Activated T-cell treated with anti-CD3 and anti-CD28 coated beads for 48 hours (primary cell): ENCODE measurements around the gene UBA6.

Source experiments
- DNase-seq: peaks from one replicate; pipeline ENCODE4 v3.0.0-alpha.2; 2020; ENCODE audit warnings: low read depth

The UBA6 gene

GRCh38 chr4:67576059-67576466 is 124.9 kb downstream of the UBA6 start:
- no peak for DNase-seq

DNA sequence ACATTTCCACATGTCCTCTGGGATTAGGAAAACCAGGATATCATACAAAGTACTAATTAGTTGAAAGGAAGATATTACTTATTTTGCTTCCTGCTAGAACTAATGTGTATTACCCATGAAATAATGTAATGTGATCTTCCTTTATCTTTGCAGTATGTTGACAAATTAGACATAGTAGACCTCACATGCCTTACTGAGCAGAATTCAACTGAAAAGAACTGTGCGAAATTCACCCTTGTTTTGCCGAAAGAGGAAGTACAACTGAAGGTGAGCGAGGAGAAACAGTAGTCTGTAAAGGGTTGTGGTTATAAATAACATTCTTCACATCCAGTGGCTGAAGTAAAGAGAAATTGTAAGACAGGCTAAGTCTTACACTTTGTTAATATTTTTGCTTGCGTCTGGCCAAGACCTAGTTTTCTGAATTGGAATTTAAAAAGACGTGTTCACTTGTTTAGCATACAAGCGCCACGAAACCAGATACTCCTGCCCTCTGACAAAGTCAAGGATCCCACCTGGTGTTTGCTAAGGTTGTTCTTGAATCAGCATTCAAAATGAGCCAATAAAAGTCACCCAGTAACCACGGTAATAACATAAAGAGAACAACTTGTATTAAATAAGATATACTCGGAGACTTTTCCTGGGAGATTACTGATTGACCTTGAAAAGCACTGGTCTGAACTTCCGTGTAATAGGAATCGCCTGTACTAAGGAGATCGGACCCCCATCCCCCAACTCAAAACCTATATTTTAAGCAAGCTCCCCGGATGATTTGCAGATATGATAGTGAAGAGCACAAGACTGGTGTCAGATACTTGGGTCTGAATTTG is 125.5 kb downstream of the UBA6 start:
- DNase-seq: no peak

GRCh38 chr4:67573193-67573592 is 127.8 kb downstream of the UBA6 start:
- no peak for DNase-seq

DNA sequence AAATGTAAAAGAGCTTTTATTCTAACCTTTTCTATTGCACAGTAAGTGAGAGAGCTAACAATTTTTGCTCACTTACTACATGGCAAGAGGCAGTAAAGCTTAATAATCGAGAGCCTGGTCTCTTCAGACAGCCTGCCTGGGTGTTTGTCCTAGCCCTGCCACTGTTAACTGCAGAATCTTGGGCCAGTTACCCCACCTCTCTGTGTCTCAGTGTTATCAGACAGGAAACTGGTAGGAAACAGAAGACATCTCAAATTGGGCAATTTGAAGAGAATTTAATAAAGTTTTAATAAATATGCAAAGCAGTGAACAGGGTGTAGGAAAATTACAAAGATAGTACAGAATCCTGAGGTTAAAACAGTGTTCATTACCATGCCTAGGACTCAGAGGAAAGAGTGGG is 129.0 kb downstream of the UBA6 start:
- DNase-seq: no peak

DNA sequence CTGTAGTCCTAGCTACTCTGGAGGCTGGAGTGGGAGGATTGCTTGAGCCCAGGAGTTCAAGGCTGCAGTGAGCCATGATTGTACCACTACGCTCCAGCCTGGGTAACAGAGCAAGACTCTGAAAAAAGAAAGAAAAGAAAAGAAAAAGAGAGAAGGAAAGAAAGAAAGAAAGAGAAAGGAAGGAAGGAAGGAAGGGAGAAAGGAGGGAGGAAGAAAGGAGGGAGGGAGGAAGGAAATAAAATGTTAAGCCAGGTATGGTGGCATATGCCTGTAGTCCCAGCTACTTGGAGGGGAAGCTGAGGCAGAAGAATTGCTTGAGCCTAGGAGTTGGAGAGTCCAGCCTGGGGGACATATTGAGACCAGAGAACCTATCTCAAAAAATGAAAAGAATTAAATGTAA is 130.4 kb downstream of the UBA6 start:
- no peak for DNase-seq

DNA sequence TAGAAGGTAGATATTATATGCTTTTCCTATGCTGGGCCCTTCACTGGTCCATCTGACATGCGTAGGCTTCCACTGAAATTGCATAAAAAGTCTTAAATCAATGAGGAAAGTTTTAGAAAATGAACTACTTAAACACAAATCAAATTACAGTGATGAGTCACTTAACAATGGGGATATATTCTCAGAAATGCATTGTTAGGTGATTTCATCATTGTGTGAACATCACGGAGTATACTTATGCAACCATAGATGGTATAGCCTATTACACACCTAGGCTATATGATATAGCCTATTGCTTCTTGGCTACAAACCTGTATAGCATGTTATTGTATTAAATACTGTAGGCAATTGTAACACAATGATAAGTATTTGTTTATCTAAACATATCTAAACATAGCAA is 132.1 kb downstream of the UBA6 start:
- no peak for DNase-seq

GRCh38 chr4:67566335-67566734 is 134.6 kb downstream of the UBA6 start:
- no peak for DNase-seq

DNA sequence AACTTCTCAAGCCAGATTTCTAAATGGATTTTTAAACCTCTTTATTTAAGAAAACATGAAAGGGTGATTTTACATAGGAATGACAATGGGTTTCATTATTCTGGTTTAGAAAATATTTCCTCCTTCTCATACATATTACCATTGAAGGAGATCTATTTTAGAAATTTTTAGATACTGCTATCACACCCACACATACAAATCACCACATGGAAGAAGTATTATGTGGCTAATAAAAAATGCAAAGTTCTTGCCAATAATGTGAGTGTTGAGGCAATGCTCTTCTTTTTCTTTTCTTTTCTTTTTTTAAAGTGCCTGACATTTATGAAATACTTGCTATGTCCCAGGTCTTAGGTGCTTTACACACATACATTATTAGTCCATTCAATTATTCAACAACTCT is 135.7 kb downstream of the UBA6 start:
- no peak for DNase-seq
